Endodermal cell (in vitro differentiated cells): Measurements from ENCODE around the gene ZNF853. TPM values are rescaled to one million over a fixed set of nuclear protein-coding genes. Genes with fewer than 3 reads are reported as not detected.

ENCODE experiments used
- DNase-seq: peaks from one replicate; pipeline ENCODE4 v3.0.0-alpha.2; 2017
- H3K27ac ChIP-seq: 2 replicates; pipeline ENCODE4 v1.5.1; 2013; ENCODE audit warnings: mild to moderate bottlenecking, low read depth, low read length, moderate library complexity
- H3K27me3 ChIP-seq: 2 replicates; pipeline ENCODE4 v1.6.1; 2013; ENCODE audit warnings: mild to moderate bottlenecking, low read length, moderate library complexity; ENCODE audit not compliant: insufficient read depth, control insufficient read depth, poor library complexity, severe bottlenecking
- H3K36me3 ChIP-seq: 2 replicates; pipeline ENCODE4 v1.7.0; 2013; ENCODE audit warnings: mild to moderate bottlenecking, low read length, moderate library complexity; ENCODE audit not compliant: control insufficient read depth, insufficient read depth
- H3K4me1 ChIP-seq: one replicate; pipeline ENCODE4 v1.7.0; 2013; ENCODE audit warnings: low read length; ENCODE audit not compliant: control insufficient read depth, insufficient read depth
- H3K4me3 ChIP-seq: 2 replicates; pipeline ENCODE4 v1.5.1; 2013; ENCODE audit warnings: mild to moderate bottlenecking, low read length, moderate library complexity
- H3K9ac ChIP-seq: 2 replicates; pipeline ENCODE4 v1.6.1; 2013; ENCODE audit warnings: mild to moderate bottlenecking, low read length, moderate library complexity; ENCODE audit not compliant: poor library complexity, severe bottlenecking; ENCODE audit errors: extremely low read depth
- H3K9me3 ChIP-seq: 2 replicates; pipeline ENCODE4 v1.6.1; 2013; ENCODE audit warnings: mild to moderate bottlenecking, low read length, moderate library complexity; ENCODE audit not compliant: control insufficient read depth
- H3K27ac Mint-ChIP-seq: 2 replicates; pipeline ENCODE4 v1.8.0; 2020; ENCODE audit warnings: mixed read lengths
- H3K27me3 Mint-ChIP-seq: 2 replicates; pipeline ENCODE4 v1.8.0; 2021; ENCODE audit warnings: mild to moderate bottlenecking, mixed read lengths; ENCODE audit not compliant: insufficient read depth
- H3K36me3 Mint-ChIP-seq: 2 replicates; pipeline ENCODE4 v1.8.0; 2020; ENCODE audit warnings: low read depth, mixed read lengths
- H3K4me1 Mint-ChIP-seq: 2 replicates; pipeline ENCODE4 v1.8.0; 2020; ENCODE audit warnings: mixed read lengths
- H3K4me3 Mint-ChIP-seq: 2 replicates; pipeline ENCODE4 v1.8.0; 2020; ENCODE audit warnings: mild to moderate bottlenecking, moderate library complexity, mixed read lengths
- H3K9me3 Mint-ChIP-seq: 2 replicates; pipeline ENCODE4 v1.8.0; 2020; ENCODE audit warnings: mild to moderate bottlenecking, mixed read lengths
- WGBS, 2 experiments: methylation state at CpG; one replicate each; pipeline versions ENCODE4 v1.1.5 to v1.1.7; 2013; ENCODE audit warnings: missing lambda C conversion rate in 2 of 2, mixed read lengths in 1 of 2; ENCODE audit not compliant: insufficient coverage in 1 of 2, insufficient read length in 1 of 2; 5-methylcytosine and 5-hydroxymethylcytosine counted together
- total RNA-seq, 2 donors: library from RNA; stranded (reverse); fragmentation: NEBNext Ultra II Directional in 1 of 2; extraction: Animal tissue kit (Norgen Biotek cat#: 25700) in 1 of 2; gene quantifications; 2 replicates in 1 of 2; 3 replicates in 1 of 2; pipeline ENCODE4 v1.2.1, GENCODE V29; 2021
- TF ChIP-seq, protein P1 (sequence below): fragments of 200-600 bp; sonication (generic); conservative IDR thresholded peaks from 2 replicates; pipeline ENCODE4 v1.5.0; 2021; ENCODE audit warnings: antibody characterized with exemption, mild to moderate bottlenecking

The ZNF853 gene
- total RNA-seq, 2 donors from 2014 or later = 14.2 to 17.2 TPM

DNA sequence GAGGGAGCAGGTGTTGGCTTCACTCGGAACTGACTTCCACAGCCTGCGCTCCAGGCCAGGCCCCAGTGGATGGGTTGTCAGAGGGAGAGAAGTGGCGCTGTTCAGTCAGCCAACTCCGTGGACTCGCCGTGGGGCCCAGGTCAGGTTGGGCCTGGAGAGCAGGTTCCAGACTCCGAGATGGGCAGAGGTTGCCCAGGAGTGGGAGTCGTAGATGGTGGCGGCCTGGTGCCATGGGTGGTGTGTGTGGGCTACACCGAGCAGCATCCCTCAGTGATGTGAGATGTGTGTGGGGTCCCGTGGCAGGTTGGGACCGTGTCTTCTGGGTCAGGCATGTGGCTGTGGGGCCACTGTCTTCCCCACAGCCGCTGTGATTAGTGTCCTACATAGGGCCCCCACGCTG lies 32.1 kb downstream of the ZNF853 start:
- H3K36me3 ChIP-seq = peaks cover 27% of the 10 kb centered on the region
- peaks cover 10% of the 10 kb centered on the region for H3K9me3 Mint-ChIP-seq
- TF ChIP-seq, protein P1, sequence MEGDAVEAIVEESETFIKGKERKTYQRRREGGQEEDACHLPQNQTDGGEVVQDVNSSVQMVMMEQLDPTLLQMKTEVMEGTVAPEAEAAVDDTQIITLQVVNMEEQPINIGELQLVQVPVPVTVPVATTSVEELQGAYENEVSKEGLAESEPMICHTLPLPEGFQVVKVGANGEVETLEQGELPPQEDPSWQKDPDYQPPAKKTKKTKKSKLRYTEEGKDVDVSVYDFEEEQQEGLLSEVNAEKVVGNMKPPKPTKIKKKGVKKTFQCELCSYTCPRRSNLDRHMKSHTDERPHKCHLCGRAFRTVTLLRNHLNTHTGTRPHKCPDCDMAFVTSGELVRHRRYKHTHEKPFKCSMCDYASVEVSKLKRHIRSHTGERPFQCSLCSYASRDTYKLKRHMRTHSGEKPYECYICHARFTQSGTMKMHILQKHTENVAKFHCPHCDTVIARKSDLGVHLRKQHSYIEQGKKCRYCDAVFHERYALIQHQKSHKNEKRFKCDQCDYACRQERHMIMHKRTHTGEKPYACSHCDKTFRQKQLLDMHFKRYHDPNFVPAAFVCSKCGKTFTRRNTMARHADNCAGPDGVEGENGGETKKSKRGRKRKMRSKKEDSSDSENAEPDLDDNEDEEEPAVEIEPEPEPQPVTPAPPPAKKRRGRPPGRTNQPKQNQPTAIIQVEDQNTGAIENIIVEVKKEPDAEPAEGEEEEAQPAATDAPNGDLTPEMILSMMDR = no peak
- 94 to 98% methylated on average over 11 to 14 of the region's 14 CpGs for WGBS, 2 experiments
- H3K4me3 ChIP-seq = no peak overlapping the region
- no peak overlapping the region for H3K27ac Mint-ChIP-seq
- H3K4me3 Mint-ChIP-seq = no peak overlapping the region
- no peaks in the 10 kb centered on the region for H3K27me3 Mint-ChIP-seq
- no peak overlapping the region for H3K9ac ChIP-seq
- H3K36me3 Mint-ChIP-seq = peaks cover 44% of the 10 kb centered on the region
- no peaks in the 10 kb centered on the region for H3K27me3 ChIP-seq
- no peak overlapping the region for H3K27ac ChIP-seq
- H3K9me3 ChIP-seq = no peaks in the 10 kb centered on the region
- no peaks in the 10 kb centered on the region for H3K4me1 ChIP-seq
- no peaks in the 10 kb centered on the region for H3K4me1 Mint-ChIP-seq
- no peak for DNase-seq

DNA sequence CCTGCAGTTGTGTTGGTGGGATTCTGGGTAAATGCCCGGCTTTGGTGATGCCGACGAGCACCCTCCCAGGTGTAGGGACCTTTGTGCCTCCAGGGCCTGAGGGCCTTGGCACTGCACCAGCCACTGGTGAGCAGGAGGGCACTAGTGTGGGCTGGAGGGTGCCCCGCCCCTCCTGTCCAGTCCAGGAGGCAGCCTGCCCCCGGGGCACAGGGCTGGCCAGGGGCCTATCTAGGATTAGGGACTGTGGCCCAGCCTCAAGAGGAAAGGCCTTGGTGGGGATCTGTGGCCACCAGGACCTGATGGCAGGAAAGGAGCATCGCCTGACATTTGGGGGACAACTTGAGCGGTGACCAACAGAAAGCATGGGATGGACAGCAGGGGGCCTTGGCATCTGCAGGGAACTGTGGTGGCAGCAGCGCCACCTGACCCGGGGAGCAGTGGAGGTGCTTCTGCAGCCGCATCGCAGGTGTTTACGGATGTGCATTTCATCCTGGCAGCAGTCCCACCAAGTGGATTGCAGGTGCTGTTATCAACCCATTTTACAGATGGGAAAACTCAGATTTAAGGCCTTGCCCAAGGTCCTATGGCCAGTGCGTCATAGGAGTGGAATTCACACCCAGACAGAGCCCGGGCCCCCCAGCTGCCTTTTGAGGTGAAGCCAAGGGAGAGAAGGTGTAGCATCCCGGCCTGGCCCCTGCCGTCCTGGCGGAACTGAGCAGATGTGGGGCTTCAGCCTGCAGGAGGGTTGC lies 32.8 kb downstream of the ZNF853 start:
- no peaks in the 10 kb centered on the region for H3K4me1 ChIP-seq
- H3K36me3 ChIP-seq = peaks cover 27% of the 10 kb centered on the region
- Mint-ChIP-seq H3K9me3 (peaks cover 10% of the 10 kb centered on the region), H3K27ac (no peak overlapping the region), H3K36me3 (peaks cover 46% of the 10 kb centered on the region), H3K4me3 (no peak overlapping the region), H3K4me1 (no peaks in the 10 kb centered on the region), H3K27me3 (no peaks in the 10 kb centered on the region)
- H3K4me3 ChIP-seq = no peak overlapping the region
- no peaks in the 10 kb centered on the region for H3K27me3 ChIP-seq
- peak; percentile 28 for DNase-seq
- no peak overlapping the region for H3K9ac ChIP-seq
- no peak overlapping the region for H3K27ac ChIP-seq
- TF ChIP-seq, protein P1 = no peak
- no peaks in the 10 kb centered on the region for H3K9me3 ChIP-seq
- 96 to 97% methylated on average over 7 to 17 of the region's 17 CpGs for WGBS, 2 experiments

DNA sequence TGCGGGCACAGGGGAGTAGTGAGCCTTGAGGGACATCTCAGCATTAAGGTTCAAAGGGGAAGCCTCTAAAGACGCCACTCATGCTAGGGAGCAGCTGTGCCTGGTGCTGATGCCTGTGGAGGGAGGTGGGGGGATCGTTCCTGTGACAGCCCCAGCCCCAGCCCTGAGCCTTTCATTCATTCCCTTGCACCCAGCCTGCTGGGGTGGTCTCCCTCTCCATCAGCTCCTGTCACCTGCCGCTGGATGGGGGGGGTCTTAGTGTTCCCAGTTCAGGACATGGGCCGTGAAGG lies 33.4 kb downstream of the ZNF853 start:
- no peaks in the 10 kb centered on the region for H3K9me3 ChIP-seq
- H3K27me3 Mint-ChIP-seq = no peaks in the 10 kb centered on the region
- H3K36me3 Mint-ChIP-seq = peaks cover 42% of the 10 kb centered on the region
- peaks cover 10% of the 10 kb centered on the region for H3K9me3 Mint-ChIP-seq
- H3K4me3 ChIP-seq = no peak overlapping the region
- H3K27me3 ChIP-seq = no peaks in the 10 kb centered on the region
- H3K36me3 ChIP-seq = peaks cover 27% of the 10 kb centered on the region
- DNase-seq = peak; percentile 22
- no peak overlapping the region for H3K4me3 Mint-ChIP-seq
- no peaks in the 10 kb centered on the region for H3K4me1 Mint-ChIP-seq
- H3K27ac Mint-ChIP-seq = no peak overlapping the region
- 93 to 100% methylated on average over 2 to 5 of the region's 5 CpGs for WGBS, 2 experiments
- no peak overlapping the region for H3K27ac ChIP-seq
- no peaks in the 10 kb centered on the region for H3K4me1 ChIP-seq
- TF ChIP-seq, protein P1 = no peak
- H3K9ac ChIP-seq = no peak overlapping the region
